IMR-90 (cell line): Measurements from ENCODE around the gene SERPINA1. TPM values are rescaled to one million over a fixed set of nuclear protein-coding genes. Genes with fewer than 3 reads are reported as not detected.

Experiments
- ATAC-seq: fragments of 200-7000 bp; cut with Tn5 transposase; 2 replicates; pipeline ENCODE4 v1.9.1; 2020; ENCODE audit warnings: low read depth, mild to moderate bottlenecking, moderate library complexity
- BruUV-seq: library from RNA; stranded (reverse); fragments of 400-500 nt; replicated peaks from 2 replicates; lab custom pipeline; 2021; lab: Mats Ljungman, UMichigan
- CTCF ChIA-PET: fragments of 300-600 bp; formaldehyde crosslinking; extraction: SDS; loops from one replicate; lab custom pipeline; 2021; ENCODE audit warnings: antibody characterized with exemption; lab: Yijun Ruan, JAX
- POLR2A ChIA-PET: fragments of 300-600 bp; sonication (Branson Sonifier 250); formaldehyde crosslinking; loops from one replicate; lab custom pipeline; 2022; ENCODE audit warnings: antibody characterized with exemption; ENCODE audit not compliant: unreplicated experiment; lab: Charles Lee
- DNase-seq: peaks from one replicate; pipeline ENCODE4 v3.0.0; 2013
- H2AFZ ChIP-seq: replicated peaks from 2 replicates; pipeline ENCODE3; 2013; ENCODE audit warnings: low read length, mild to moderate bottlenecking; ENCODE audit not compliant: poor library complexity
- H2AK5ac ChIP-seq: 2 replicates; pipeline ENCODE4 v1.6.1; 2013; ENCODE audit warnings: low read depth, low read length, inconsistent platforms
- H2AK9ac ChIP-seq: replicated peaks from 2 replicates; pipeline ENCODE3; 2013; ENCODE audit warnings: mild to moderate bottlenecking, low read depth, low read length, moderate library complexity; ENCODE audit not compliant: poor library complexity
- H2BK120ac ChIP-seq: 2 replicates; pipeline ENCODE4 v1.6.1; 2013; ENCODE audit warnings: low read depth, low read length, inconsistent platforms
- H2BK15ac ChIP-seq: 3 replicates; pipeline ENCODE4 v1.6.1; 2013; ENCODE audit warnings: low read depth, low read length, inconsistent platforms
- H2BK20ac ChIP-seq: 2 replicates; pipeline ENCODE4 v1.6.1; 2013; ENCODE audit warnings: low read depth, mild to moderate bottlenecking, inconsistent platforms, low read length, moderate library complexity
- H2BK5ac ChIP-seq: 2 replicates; pipeline ENCODE4 v1.6.1; 2013; ENCODE audit warnings: mild to moderate bottlenecking, low read depth, low read length, inconsistent platforms; ENCODE audit not compliant: poor library complexity, severe bottlenecking
- H3K14ac ChIP-seq: replicated peaks from 2 replicates; pipeline ENCODE4 v1.6.1; 2013; ENCODE audit warnings: low read depth, low read length, inconsistent platforms
- H3K18ac ChIP-seq: 2 replicates; pipeline ENCODE4 v1.6.1; 2013; ENCODE audit warnings: low read depth, low read length, control low read depth
- H3K23ac ChIP-seq: 2 replicates; pipeline ENCODE4 v1.6.1; 2013; ENCODE audit warnings: low read depth, low read length, inconsistent platforms
- H3K27ac ChIP-seq: 2 replicates; pipeline ENCODE4 v1.5.1; 2013; ENCODE audit warnings: mild to moderate bottlenecking, control low read depth, low read length; ENCODE audit not compliant: insufficient read depth
- H3K27me3 ChIP-seq: 2 replicates; pipeline ENCODE4 v1.6.1; 2013; ENCODE audit warnings: low read length; ENCODE audit not compliant: control insufficient read depth, insufficient read depth
- H3K36me3 ChIP-seq: 2 replicates; pipeline ENCODE4 v1.6.1; 2013; ENCODE audit warnings: low read length, mixed read lengths; ENCODE audit not compliant: control insufficient read depth, insufficient read depth
- H3K4ac ChIP-seq: 2 replicates; pipeline ENCODE4 v1.6.1; 2013; ENCODE audit warnings: low read depth, low read length, inconsistent platforms
- H3K4me1 ChIP-seq: 2 replicates; pipeline ENCODE4 v1.6.1; 2013; ENCODE audit warnings: low read length, mixed read lengths; ENCODE audit not compliant: control insufficient read depth, insufficient read depth
- H3K4me2 ChIP-seq: 2 replicates; pipeline ENCODE4 v1.6.1; 2013; ENCODE audit warnings: low read depth, mild to moderate bottlenecking, control low read depth, low read length, moderate library complexity
- H3K4me3 ChIP-seq: 2 replicates; pipeline ENCODE4 v1.5.1; 2013; ENCODE audit warnings: low read depth, mild to moderate bottlenecking, control low read depth, low read length, moderate library complexity; ENCODE audit not compliant: insufficient read depth
- H3K56ac ChIP-seq: 2 replicates; pipeline ENCODE4 v1.6.1; 2013; ENCODE audit warnings: low read length, inconsistent platforms; ENCODE audit not compliant: insufficient read depth; ENCODE audit errors: extremely low read depth
- H3K79me1 ChIP-seq, 2 experiments: 2 replicates each; pipeline ENCODE4 v1.6.1; 2013; ENCODE audit warnings: low read length in 2 of 2, inconsistent platforms in 1 of 2, low read depth in 1 of 2
- H3K9ac ChIP-seq: 2 replicates; pipeline ENCODE4 v1.6.1; 2013; ENCODE audit warnings: low read depth, low read length, control low read depth
- H3K9me1 ChIP-seq: 2 replicates; pipeline ENCODE4 v1.6.1; 2013; ENCODE audit warnings: low read length, inconsistent platforms; ENCODE audit not compliant: insufficient read depth
- H3K9me3 ChIP-seq: 2 replicates; pipeline ENCODE4 v1.6.1; 2013; ENCODE audit warnings: low read length; ENCODE audit not compliant: control insufficient read depth, insufficient read depth
- H4K20me1 ChIP-seq: 2 replicates; pipeline ENCODE4 v1.6.1; 2013; ENCODE audit warnings: low read length, inconsistent platforms; ENCODE audit not compliant: insufficient read depth
- H4K5ac ChIP-seq: 2 replicates; pipeline ENCODE4 v1.6.1; 2013; ENCODE audit warnings: mild to moderate bottlenecking, low read depth, low read length, control low read depth
- H4K8ac ChIP-seq, 2 experiments: 2 replicates each; pipeline ENCODE4 v1.6.1; 2013; ENCODE audit warnings: low read depth in 2 of 2, low read length in 2 of 2, control low read depth in 1 of 2, inconsistent platforms in 1 of 2
- H4K91ac ChIP-seq: 2 replicates; pipeline ENCODE4 v1.6.1; 2013; ENCODE audit warnings: low read depth, low read length, inconsistent platforms; ENCODE audit not compliant: insufficient read depth
- BHLHE40 ChIP-seq: fragments of 150-350 bp; IDR thresholded peaks from 2 replicates; pipeline ENCODE4 v1.6.1; 2016; ENCODE audit warnings: mild to moderate bottlenecking, low read depth, low read length
- CEBPB ChIP-seq: IDR thresholded peaks from 2 replicates; pipeline ENCODE4 v1.6.1; 2012; ENCODE audit warnings: low read depth, low read length, improper control_type of control experiment
- CHD1 ChIP-seq: IDR thresholded peaks from 2 replicates; pipeline ENCODE4 v1.6.1; 2012; ENCODE audit warnings: low read depth, low read length, improper control_type of control experiment
- ELK1 ChIP-seq: fragments of 150-350 bp; IDR thresholded peaks from 2 replicates; pipeline ENCODE4 v1.6.1; 2016; ENCODE audit warnings: low read depth, mild to moderate bottlenecking, low read length, moderate library complexity, borderline replicate concordance
- FOS ChIP-seq: fragments of 150-350 bp; IDR thresholded peaks from 2 replicates; pipeline ENCODE4 v1.6.1; 2016; ENCODE audit warnings: low read depth, low read length
- MAFK ChIP-seq: IDR thresholded peaks from 2 replicates; pipeline ENCODE4 v1.6.1; 2012; ENCODE audit warnings: low read depth, low read length, improper control_type of control experiment
- MAZ ChIP-seq: IDR thresholded peaks from 2 replicates; pipeline ENCODE4 v1.6.1; 2012; ENCODE audit warnings: low read depth, mild to moderate bottlenecking, low read length, improper control_type of control experiment, moderate library complexity, borderline replicate concordance
- MXI1 ChIP-seq: IDR thresholded peaks from 2 replicates; pipeline ENCODE4 v1.6.1; 2012; ENCODE audit warnings: low read depth, mild to moderate bottlenecking, low read length, moderate library complexity, borderline replicate concordance
- NFE2L2 ChIP-seq: fragments of 150-350 bp; IDR thresholded peaks from 2 replicates; pipeline ENCODE4 v1.6.1; 2016; ENCODE audit warnings: low read depth, mild to moderate bottlenecking, low read length
- POLR2A ChIP-seq: IDR thresholded peaks from 2 replicates; pipeline ENCODE4 v1.6.1; 2012; ENCODE audit warnings: mild to moderate bottlenecking, low read depth, low read length
- RCOR1 ChIP-seq: IDR thresholded peaks from 2 replicates; pipeline ENCODE4 v1.6.1; 2012; ENCODE audit warnings: mild to moderate bottlenecking, low read length, improper control_type of control experiment; ENCODE audit not compliant: insufficient replicate concordance
- RFX5 ChIP-seq: IDR thresholded peaks from 2 replicates; pipeline ENCODE4 v1.8.0; 2012; ENCODE audit warnings: low read depth, mild to moderate bottlenecking, low read length, moderate library complexity
- SMC3 ChIP-seq: fragments of 150-350 bp; IDR thresholded peaks from 2 replicates; pipeline ENCODE4 v1.6.1; 2016; ENCODE audit warnings: low read depth, mild to moderate bottlenecking, antibody characterized with exemption, low read length, moderate library complexity
- dilution Hi-C: fragments of 300-500 bp; cut with HindIII; formaldehyde crosslinking; loops from one replicate; pipeline ENCODE4 v1.14.3; 2018; ENCODE audit warnings: low sequenced_read_pairs; ENCODE audit not compliant: unreplicated experiment
- in situ Hi-C: fragments of 300-500 bp; cut with MboI; formaldehyde crosslinking; loops from 3 replicates; pipeline ENCODE4 v1.14.3; 2019; ENCODE audit warnings: low sequenced_read_pairs, inconsistent platforms, mixed read lengths
- intact Hi-C: fragments of 100-400 bp; cut with micrococcal nuclease; formaldehyde crosslinking; loops from 2 replicates; pipeline ENCODE4 v1.10.0; 2022
- polyA plus RNA-seq, 3 experiments: library from polyadenylated mRNA; depleted of rRNA; stranded (reverse); fragments of >200 nt; gene quantifications; 2 replicates each; pipeline ENCODE4 v1.2.3, GENCODE V29; 2012; ENCODE audit warnings: low replicate concordance in 1 of 3
- total RNA-seq: library from RNA; depleted of rRNA; stranded (reverse); fragments of >200 nt; gene quantifications from 2 replicates; pipeline ENCODE4 v1.2.3, GENCODE V29; 2012
- TF ChIP-seq, protein P1 (sequence below): fragments of 150-350 bp; IDR thresholded peaks from 2 replicates; pipeline ENCODE4 v1.6.1; 2017; ENCODE audit warnings: mild to moderate bottlenecking, antibody characterized with exemption, low read length, low read depth
- TF ChIP-seq, protein P2 (sequence below): conservative IDR thresholded peaks from 2 replicates; pipeline ENCODE4 v1.5.1; 2012; ENCODE audit warnings: mild to moderate bottlenecking, low read depth, low read length, improper control_type of control experiment

The SERPINA1 gene
- total and polyA plus RNA-seq, 2 of the 4 experiments (the other 2 are of a cell fraction) = 0.54 to 1.2 TPM

DNA sequence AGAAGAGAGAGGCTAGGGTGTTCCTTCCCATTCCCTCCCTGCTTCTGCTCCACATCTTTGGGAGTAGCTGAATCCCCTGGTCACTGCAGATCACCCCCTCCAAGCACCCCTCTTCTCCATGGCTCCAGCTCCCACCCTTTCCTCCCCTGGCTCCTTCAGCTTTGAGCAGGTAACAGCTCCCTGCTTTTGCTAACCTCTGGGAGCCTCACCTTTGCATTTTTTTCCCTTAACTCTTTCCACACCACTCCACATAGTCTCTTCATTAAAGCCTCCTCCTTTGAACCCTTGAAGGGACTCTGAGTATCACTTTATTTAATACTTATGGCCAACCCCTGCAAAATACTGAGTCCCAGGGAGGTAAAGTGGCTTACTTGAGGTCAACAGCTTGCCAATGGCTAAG lies 39.6 kb downstream of the SERPINA1 start:
- Histone ChIP-seq H2BK5ac (no peak overlapping the region), H3K9me1 (peaks cover 4% of the 10 kb centered on the region), H2BK20ac (no peak overlapping the region), H2AFZ (no peak overlapping the region), H3K4me1 (peaks cover 8% of the 10 kb centered on the region), H2AK9ac (no peak overlapping the region), H4K8ac (no peak overlapping the region), H3K9me3 (peaks cover 2% of the 10 kb centered on the region; the same call in 1 of the 2 replicates), H2BK120ac (no peak overlapping the region), H4K91ac (no peak overlapping the region), H3K36me3 (no peaks in the 10 kb centered on the region), H3K9ac (no peak overlapping the region), H3K56ac (no peak overlapping the region), H3K79me1 (no peaks in the 10 kb centered on the region), H2AK5ac (no peak overlapping the region), H3K23ac (no peak overlapping the region), H3K4ac (no peak overlapping the region), H2BK15ac (no peak overlapping the region), H3K4me3 (no peak overlapping the region), H4K5ac (no peak overlapping the region), H3K4me2 (no peak overlapping the region), H3K27me3 (peaks cover 3% of the 10 kb centered on the region), H4K20me1 (no peaks in the 10 kb centered on the region), H3K18ac (no peak overlapping the region), H3K14ac (no peak overlapping the region), H3K27ac (no peak overlapping the region)
- dilution Hi-C loops = no loop called here
- ATAC-seq (no peak), DNase-seq (no peak)
- TF ChIP-seq POLR2A (no peak), SMC3 (no peak), NFE2L2 (no peak), CEBPB (no peak), MAFK (no peak), BHLHE40 (no peak), RFX5 (no peak), MAZ (no peak), ELK1 (no peak), CHD1 (no peak), MXI1 (no peak), RCOR1 (no peak), FOS (no peak)
- TF ChIP-seq, protein P1, sequence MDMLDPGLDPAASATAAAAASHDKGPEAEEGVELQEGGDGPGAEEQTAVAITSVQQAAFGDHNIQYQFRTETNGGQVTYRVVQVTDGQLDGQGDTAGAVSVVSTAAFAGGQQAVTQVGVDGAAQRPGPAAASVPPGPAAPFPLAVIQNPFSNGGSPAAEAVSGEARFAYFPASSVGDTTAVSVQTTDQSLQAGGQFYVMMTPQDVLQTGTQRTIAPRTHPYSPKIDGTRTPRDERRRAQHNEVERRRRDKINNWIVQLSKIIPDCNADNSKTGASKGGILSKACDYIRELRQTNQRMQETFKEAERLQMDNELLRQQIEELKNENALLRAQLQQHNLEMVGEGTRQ = no peak
- TF ChIP-seq, protein P2, sequence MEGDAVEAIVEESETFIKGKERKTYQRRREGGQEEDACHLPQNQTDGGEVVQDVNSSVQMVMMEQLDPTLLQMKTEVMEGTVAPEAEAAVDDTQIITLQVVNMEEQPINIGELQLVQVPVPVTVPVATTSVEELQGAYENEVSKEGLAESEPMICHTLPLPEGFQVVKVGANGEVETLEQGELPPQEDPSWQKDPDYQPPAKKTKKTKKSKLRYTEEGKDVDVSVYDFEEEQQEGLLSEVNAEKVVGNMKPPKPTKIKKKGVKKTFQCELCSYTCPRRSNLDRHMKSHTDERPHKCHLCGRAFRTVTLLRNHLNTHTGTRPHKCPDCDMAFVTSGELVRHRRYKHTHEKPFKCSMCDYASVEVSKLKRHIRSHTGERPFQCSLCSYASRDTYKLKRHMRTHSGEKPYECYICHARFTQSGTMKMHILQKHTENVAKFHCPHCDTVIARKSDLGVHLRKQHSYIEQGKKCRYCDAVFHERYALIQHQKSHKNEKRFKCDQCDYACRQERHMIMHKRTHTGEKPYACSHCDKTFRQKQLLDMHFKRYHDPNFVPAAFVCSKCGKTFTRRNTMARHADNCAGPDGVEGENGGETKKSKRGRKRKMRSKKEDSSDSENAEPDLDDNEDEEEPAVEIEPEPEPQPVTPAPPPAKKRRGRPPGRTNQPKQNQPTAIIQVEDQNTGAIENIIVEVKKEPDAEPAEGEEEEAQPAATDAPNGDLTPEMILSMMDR = no peak
- BruUV-seq = no TSS peak
- intact Hi-C loops = no loop called here
- in situ Hi-C loops = no loop called here
- ChIA-PET POLR2A (no interaction called here), CTCF (no interaction called here)
